Measurements from ENCODE around the gene PTPRD. TPM values are rescaled to one million over a fixed set of nuclear protein-coding genes. Genes with fewer than 3 reads are reported as not detected.

The PTPRD gene
- total and polyA plus RNA-seq, 2 experiments from 2014 or later, result 11.5 to 58.0 TPM

GRCh38 chr9:9299134-9299533 is 1313.7 kb downstream of the PTPRD start:
- Histone ChIP-seq H3F3A (replicated peaks; ENCODE audit: low read depth) (no peaks in the 10 kb centered on the region), H3K27ac (ENCODE audit: low read depth) (no peak overlapping the region), H3K27me3 (ENCODE audit: insufficient read depth) (no peaks in the 10 kb centered on the region), H3K9me2 (ENCODE audit: insufficient read depth) (no peaks in the 10 kb centered on the region), H2AFZ (no peak overlapping the region), H3K4me3 (no peak overlapping the region), H3K36me3 (ENCODE audit: insufficient read depth) (no peaks in the 10 kb centered on the region), H4K20me1 (replicated peaks; ENCODE audit: insufficient read depth) (no peaks in the 10 kb centered on the region), H3K4me2 (no peak overlapping the region), H3K79me2 (replicated peaks; ENCODE audit: insufficient read depth) (no peaks in the 10 kb centered on the region), H3K4me1 (ENCODE audit: insufficient read depth) (no peaks in the 10 kb centered on the region)
- H3K27me3 Mint-ChIP-seq (ENCODE audit: insufficient read depth, low read depth, poor library complexity), result no peaks in the 10 kb centered on the region
- DNase-seq (ENCODE audit: low spot score) (peak; percentile 19), ATAC-seq (peak; percentile 31; the same call in 1 of the 3 replicates)
- H3K4me3 Mint-ChIP-seq, result no peak overlapping the region
- no peaks in the 10 kb centered on the region for H3K36me3 Mint-ChIP-seq (ENCODE audit: low read depth)
- TF ChIP-seq JUNB (IDR thresholded peaks at IDR 0.05; ENCODE audit: unreplicated experiment) (no peak), ZNF462 (CRISPR knock-in tag; IDR thresholded peaks at IDR 0.05) (no peak), REST (IDR thresholded peaks at IDR 0.05; ENCODE audit: unreplicated experiment) (no peak), CTCF (conservative IDR thresholded peaks at IDR 0.05; ENCODE audit: low read depth in 2 of 2) (peak; percentile 33 to 56; a peak in 3 of 4 replicates), ZNF114 (CRISPR knock-in tag; IDR thresholded peaks at IDR 0.05) (no peak), CREB1 (CRISPR knock-in tag; IDR thresholded peaks at IDR 0.05; ENCODE audit: low read depth) (no peak), ETS1 (IDR thresholded peaks at IDR 0.05) (no peak)
- peaks cover 4% of the 10 kb centered on the region; the same call in 2 of the 3 replicates for H3K4me1 Mint-ChIP-seq
- H3K9me3 Mint-ChIP-seq, result no peaks in the 10 kb centered on the region
- no peak overlapping the region for H3K27ac Mint-ChIP-seq
